CD4-positive, alpha-beta T cell treated with Interferon alpha-2 for 1 hour (primary cell): ENCODE measurements around the gene FAM227B.

ENCODE experiments used
- DNase-seq, 2 donors: peaks; one replicate each; pipeline ENCODE4 v3.0.0-alpha.2; 2020 to 2022

The FAM227B gene

DNA sequence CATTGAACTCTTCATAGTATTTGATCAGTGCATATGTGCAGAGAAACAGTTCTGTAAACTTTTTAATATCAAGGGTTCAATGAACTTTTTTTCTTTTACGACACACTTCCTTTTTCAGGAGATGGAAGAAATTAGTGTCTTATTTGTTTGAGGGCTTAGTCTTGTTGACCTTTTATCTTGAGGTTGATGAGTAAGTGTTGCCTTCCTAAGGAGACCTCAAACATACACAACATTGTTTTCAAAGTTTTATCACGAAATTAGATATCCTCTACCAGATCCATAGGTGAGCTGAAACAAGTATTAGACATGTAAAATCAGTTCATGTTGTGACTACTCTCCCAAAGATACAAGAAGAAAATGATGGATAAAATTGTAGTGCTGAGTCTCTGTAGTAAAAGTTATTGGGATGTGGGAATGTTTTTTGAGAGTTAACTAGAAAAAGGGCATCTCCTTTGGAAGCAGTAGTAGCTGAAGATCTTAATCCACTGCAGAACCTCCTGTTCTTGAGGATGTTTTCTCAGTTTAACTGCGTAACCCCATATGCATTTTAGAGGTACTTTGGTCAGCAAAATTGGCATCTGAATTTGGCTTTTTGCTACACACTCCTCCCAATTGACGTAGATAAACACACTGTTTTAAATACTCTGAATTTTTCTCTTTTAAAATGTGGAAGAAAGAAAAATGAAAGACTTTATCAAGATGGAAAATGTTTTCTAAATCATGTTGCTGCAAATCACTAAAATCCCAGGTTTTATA is 333.8 kb downstream of the FAM227B start:
- DNase-seq: no peak

DNA sequence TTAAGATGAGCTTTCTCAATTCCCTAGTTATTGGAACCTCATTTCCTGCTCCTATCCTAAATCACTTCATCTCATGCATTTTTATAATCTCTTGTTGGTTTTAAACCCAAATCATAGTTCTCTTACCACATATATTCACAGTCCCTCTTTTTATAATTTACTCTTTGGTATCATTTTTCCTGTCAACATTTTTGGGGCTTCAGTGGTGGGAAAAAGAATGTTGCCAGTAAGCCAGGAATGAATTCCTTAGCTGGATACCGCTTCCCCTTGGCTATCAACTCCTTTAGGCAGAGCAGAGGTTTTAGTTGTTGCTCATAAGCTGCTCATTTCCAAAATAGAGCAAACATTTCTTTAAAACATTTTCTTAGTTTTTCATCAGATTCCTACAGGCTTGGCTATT is 338.3 kb downstream of the FAM227B start:
- DNase-seq: no peak

DNA sequence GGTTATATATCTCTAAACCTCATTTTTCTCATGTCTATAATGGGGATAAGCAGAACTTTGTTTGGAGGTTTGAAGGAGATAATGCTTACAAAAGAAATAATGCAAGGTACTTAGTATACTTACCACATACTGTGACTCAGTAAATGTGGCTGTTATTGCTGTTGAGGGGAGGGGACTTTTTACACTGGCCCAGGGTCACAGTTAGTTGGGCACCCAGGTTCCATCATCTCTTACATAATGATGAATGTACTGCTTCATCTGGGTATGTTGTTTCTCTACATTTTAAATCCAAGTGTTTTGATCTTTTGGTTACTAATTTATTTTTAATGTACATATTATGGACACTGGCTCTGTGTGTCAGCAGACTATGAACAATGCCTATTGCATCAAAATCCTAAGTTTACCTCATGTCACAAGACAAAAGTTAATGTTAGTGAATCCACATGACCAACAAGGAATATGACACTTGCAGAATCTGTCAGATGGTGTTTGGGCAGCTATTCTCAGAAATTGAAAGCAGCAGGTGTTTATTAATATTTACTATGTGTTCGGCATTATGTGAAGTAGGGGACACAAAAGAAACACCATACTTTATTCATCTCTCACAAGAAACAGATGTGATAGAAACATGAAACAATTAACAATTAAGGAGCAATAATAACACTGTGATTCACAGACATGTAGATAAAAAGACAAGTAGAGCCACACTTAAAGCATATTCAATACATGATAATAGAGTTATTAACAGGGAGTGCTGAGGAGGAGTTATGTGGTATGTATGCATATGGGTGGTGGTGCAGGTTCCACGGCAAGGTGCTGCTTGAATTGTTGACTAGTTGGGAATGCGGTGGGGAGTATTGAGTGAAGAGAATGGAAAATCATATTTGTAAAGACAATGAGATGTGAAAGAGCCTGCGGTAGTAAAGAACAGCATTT is 340.8 kb downstream of the FAM227B start:
- no peak for DNase-seq

DNA sequence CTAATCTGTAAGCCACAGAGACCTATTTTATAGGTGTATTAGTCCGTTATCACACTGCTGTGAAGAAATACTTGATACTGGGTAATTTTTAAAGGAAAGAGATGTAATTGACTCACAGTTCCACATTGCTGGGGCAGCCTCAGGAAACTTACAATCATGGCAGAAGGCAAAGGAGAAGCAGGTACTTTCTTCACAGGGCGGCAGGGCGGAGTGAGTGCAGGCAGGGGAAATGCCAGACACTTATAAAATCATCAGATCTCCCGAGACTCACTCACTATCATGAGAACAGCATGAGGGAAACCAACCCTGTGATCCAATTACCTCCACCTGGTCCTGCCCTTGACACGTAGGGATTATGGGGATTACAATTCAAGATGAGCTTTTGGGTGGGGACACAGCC is 341.9 kb downstream of the FAM227B start:
- DNase-seq: no peak
